NCI-H146 treated with DMSO at 0.1 percent for 48 hours (cell line): ENCODE data around the gene UCKL1.

Source experiments
- DNase-seq: peaks from one replicate; lab custom pipeline; 2025; ENCODE audit not compliant: unreplicated experiment; lab: John Stamatoyannopoulos, UW

Gene UCKL1

GRCh38 chr20:63959699-63960075 lies 3.5 kb upstream of the UCKL1 start:
- DNase-seq, result no peak

- no peak for DNase-seq
Observed at GRCh38 chr20:63958964-63959698, 2.9 kb upstream of the UCKL1 start.

GRCh38 chr20:63958471-63958870 lies 2.3 kb upstream of the UCKL1 start:
- DNase-seq, result no peak

- DNase-seq, result no peak
Observed at GRCh38 chr20:63957690-63958441, 1.6 kb upstream of the UCKL1 start.

GRCh38 chr20:63957004-63957689 lies 931 bp upstream of the UCKL1 start:
- DNase-seq, result peak; percentile 72

GRCh38 chr20:63956664-63957003 lies 418 bp upstream of the UCKL1 start:
- no peak for DNase-seq

GRCh38 chr20:63955281-63955826 lies 862 bp downstream of the UCKL1 start:
- no peak for DNase-seq

- DNase-seq, result no peak
Observed at GRCh38 chr20:63953764-63954429, 2.3 kb downstream of the UCKL1 start.

GRCh38 chr20:63952769-63953168 lies 3.4 kb downstream of the UCKL1 start:
- no peak for DNase-seq

- no peak for DNase-seq
Observed at GRCh38 chr20:63952210-63952535, 4.0 kb downstream of the UCKL1 start.

- DNase-seq, result no peak
Observed at GRCh38 chr20:63951398-63952209, 4.6 kb downstream of the UCKL1 start.

- no peak for DNase-seq
Observed at GRCh38 chr20:63950701-63951397, 5.4 kb downstream of the UCKL1 start.

GRCh38 chr20:63947638-63948456 lies 8.4 kb downstream of the UCKL1 start:
- no peak for DNase-seq

- no peak for DNase-seq
Observed at GRCh38 chr20:63946986-63947637, 9.1 kb downstream of the UCKL1 start.

GRCh38 chr20:63945921-63946920 lies 10.0 kb downstream of the UCKL1 start:
- no peak for DNase-seq

- no peak for DNase-seq
Observed at GRCh38 chr20:63945031-63945658, 11.1 kb downstream of the UCKL1 start.
